Medulla oblongata (tissue), 1 donor: ENCODE results near the gene TIMM10B.

Experiments used
- DNase-seq: peaks from one replicate; pipeline ENCODE4 v3.0.0-alpha.2; 2015; ENCODE audit errors: extremely low spot score

Gene TIMM10B, protein sequence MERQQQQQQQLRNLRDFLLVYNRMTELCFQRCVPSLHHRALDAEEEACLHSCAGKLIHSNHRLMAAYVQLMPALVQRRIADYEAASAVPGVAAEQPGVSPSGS

DNA sequence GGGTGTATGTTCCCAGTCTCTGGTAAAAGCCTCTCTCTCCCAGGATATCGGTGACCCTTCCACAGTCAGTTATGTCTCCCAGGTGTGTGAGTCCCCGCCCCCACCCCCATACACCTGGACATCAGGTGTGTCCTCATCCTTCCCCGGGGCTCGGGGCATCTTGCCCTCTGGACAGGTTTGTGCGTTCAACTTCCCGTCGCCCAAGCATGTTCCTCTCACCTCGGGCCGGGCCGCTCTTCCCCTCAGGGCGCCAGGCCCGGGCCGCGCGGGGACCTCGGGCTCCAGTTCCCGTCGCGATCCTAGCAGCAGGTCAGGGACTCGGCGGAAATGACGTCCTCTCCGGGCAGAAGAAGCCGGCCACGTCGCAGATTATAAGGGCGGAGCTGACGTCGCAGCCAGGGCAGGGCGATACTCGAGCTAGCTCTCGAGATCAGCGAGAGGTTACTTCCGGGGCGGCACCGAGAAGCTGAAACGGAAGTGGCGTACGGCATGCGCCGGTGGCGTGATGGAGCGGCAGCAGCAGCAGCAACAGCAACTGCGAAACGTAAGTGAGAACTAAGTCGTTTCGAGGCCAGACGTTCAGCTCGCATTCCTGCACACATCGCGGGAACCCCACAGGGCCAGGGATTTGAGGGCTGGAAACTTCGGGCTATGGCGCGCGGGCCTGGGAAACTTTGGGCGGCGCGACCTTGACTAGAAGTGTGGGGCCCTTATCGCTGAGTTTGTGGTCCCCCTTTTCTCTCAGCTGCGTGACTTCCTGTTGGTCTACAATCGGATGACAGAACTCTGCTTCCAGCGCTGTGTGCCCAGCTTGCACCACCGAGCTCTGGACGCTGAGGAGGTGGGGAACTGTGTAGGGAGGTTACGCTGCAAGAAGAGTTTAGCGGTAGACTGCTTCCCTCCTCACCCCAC, at the start of gene TIMM10B, which contains the start of gene ARFIP2:
Gene TIMM10B (plus strand): TSS at position 490 of the 912 bp plus-strand sequence. CDS start 16 bp downstream, at position 506.
Gene ARFIP2 (minus strand): TSS at position 320 of the 912 bp plus-strand sequence. CDS start 910 bp downstream, outside the sequence.
- DNase-seq = peak; percentile 99

DNA sequence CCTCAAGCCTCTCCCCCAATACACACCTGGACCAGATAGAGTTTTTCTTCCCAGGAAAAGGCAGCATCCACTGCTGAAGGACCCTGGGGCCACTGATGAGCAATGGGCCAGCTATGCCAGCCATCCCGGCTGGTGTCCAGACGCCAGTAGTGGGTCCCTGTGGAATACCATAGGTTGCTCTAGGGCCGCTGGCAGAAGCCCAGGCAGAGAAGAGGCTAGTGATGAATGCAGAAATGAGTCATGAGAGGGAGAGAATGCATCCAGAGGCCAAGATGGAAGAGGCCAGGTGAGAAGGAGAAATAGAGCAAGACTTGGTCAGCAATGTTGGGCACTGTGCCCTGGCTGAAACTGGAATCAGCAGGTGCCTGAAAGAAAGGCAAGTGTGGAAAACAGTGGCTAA, 49.4 kb upstream of the TIMM10B start:
- DNase-seq = no peak

DNA sequence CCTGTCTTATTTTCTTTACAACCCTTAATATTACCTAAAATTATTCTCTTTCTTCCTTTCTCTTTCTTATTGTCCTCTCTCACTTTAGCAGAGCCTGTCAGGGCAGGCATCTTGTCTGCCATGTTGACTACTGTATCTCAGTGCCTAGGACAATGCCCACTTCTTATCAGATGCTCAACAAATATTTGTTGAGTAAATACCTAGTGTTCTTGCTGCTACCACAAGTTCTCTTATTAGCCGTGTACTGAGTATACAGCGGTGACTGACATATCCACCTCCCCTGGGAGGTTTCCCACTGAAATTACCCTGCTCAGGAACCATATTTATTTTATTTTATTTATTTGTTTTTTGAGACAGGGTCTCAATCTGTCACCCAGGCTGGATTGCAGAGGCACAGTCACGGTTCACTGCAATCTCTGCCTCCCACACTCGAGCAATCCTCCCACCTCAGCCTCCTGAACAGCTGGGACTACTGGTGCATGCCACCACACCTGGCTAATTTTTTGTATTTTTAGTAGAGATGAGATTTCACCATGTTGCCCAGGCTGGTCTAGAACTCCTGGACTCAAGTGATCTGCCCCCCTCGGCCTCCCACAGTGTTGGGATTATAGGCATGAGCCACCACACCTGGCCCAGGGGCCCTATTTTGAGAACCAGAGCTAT, 47.2 kb upstream of the TIMM10B start:
- DNase-seq = no peak

DNA sequence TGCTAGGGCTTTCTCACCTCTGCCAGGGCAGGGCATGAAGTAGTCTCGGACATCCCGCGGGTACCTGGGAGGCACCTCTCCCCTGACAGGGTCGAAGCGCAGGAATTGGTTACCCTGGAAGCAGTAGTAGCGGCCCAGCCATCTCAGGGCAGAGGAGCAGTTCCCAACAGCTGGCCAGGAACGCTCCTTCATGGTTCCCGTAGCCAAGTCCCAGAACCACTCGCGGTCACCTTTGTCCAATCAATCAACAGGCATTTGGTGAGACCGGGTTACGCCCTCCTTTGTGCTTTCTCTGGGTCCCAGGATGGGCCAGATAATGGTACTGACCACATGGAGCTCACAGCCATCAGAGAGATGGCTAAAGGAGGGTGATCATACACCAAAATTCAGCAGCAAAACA, 43.9 kb upstream of the TIMM10B start:
- no peak for DNase-seq

DNA sequence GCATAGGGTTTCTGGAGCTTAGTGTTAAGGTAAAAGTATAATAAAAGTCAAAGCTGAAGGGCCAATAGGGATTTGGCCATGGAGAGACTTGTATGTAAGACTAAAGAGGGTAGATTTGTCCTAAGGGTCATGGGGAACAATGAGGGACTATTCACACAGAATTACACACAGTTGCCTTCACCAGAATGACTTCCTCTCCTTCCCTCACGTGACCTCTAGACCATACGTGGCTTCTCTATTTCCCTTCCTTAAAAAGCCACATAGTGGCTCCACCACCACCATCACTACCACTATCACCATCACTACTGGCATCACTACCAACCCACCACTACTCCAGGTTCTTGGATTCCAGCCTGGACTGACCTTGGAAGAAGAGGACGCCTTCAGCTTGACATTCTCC, 43.3 kb upstream of the TIMM10B start:
- peak; percentile 48 for DNase-seq

DNA sequence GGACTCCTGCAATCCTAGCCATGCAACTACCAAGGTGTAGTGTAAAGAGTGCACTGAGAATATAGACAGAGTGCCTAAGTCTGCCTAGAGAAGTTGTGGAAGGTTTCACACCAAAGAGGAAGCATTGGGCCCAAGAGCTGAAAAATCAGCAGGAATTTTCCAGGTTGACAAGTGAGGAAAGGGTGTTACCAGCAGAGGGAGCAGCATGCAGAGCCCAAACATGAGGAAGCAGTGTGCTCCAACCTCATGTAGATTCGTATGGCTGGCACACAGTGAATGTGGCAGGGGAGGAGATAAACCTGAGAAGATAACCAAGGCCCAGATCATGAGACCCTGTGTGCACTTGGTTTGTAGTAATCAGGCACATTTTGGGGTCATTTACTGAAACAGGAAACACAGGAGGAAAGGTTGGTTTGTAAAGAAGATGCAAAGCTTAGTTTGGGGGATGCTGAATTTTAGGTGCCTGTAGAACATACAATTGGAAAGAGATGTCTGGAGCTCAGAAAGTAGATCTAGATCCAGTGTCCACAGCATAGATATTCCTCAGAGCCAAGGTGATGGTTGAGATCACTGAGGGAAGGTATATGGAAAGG, 42.2 kb upstream of the TIMM10B start:
- peak; percentile 74 for DNase-seq

DNA sequence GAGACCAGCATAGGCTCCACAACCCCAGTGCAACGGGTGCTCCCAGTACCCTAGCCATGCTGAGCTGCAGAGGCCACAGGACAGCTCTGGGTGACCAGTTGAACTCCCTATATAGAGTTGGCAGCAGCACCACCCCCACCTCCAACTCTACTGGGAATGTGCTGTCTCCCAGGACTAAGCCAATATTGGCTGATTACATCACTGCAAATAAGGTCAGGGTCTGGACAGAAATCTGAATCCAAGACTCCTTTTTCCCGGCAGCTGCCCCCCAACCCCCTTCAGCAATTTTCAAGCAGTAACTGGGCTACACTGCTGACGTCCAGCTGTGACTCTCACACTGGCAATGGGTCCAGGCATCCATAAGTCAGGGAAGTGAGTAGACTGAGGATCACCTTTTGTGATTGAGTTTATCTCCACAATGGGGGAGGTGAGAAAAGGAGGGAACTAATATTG, 40.4 kb upstream of the TIMM10B start, which contains the start of gene HPX:
Gene HPX (minus strand): TSS at position 82 of the 453 bp plus-strand sequence. CDS start 24 bp downstream, at position 58.
- no peak for DNase-seq

DNA sequence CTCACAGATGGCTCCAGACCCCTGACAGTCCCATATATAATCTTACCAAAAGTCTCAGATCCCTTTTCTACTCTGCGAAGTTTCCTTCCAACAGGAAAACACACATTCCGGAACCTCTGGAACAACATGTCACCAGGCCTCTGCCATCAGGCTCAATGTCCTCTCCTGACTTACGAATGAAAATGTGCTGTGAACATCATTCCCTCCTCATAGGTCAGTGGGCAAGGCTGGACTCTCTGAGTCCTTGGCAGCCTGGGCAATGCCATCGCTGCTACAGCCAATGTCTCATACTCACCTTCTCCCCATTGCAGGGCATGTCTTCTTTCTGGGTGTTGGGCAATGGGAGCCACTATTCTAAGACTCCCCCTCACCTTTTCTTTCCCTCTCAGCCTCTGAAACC, 38.9 kb upstream of the TIMM10B start:
- DNase-seq = no peak

DNA sequence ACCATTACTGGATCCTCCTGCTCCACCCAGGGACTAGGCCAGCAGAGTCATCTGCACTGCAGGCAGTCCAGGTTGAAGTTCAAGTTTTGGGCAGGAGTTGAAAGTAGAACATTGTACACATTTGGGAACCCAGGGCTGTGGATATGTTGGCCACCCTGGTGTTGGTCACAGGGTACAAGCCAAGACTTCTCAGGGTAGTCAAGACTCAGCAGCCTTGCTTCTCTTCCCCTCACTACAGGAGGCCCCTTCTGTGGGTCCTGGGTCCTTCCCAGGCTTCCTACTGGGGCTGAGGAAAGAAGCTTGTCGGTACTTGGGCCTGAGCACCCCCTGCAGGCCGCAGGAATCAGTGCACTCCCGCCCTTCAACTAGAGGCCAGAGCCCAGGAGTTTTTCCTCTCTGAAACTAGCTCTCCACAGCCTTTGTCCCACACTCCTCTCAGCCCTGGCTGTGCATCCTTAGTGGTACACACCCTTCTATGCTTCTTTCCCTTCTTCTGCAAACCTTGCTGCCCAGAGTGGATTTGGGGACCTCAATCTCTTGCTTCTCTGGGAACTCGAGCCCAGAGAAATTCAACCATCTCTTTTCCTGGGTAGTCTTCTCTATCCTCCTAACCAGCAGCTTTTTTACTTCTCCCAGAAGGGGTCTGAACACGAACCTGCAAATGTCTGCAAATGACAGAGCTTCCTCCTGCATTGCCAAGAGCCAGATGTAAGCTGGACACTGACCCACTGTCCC, 37.9 kb upstream of the TIMM10B start:
- peak; percentile 82 for DNase-seq

DNA sequence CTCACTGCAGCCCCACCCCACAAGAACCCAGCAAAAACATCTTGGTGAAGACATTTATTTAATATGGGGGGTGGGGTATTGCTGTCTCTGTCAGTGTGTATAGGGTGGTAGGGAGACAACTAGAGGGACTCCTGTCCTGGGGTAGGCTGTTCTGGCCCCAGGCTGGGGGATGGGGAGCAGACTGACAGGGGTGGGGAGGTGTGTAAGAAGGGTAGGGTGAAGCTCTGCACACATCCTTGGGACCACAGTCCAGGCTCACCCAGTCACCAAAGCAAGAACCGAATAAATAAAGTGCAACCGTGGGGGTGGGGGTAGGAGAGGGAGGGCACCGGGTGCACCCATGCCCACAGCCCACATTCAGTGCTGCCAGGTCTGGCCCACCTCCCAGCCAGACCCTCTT, 32.7 kb upstream of the TIMM10B start:
- no peak for DNase-seq

DNA sequence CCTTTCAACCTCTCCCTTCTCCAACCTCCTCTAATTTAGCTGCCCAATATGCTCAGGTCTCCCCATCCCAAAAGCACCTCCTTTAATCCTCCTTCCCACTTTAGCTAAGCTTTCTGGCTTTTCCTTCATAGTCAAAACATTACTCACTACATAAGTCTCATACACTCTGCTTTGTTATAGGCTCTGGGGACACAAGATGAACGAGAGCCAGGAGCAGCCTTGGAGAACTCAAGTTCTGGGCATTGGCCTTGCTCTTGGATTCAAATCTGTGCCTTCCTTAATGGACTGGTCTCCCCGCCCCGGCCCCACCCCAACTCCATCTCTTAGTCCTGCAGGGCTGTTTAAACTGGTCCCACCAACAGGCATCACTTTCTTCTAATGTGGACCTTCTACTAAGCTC, 29.1 kb upstream of the TIMM10B start:
- DNase-seq = no peak

DNA sequence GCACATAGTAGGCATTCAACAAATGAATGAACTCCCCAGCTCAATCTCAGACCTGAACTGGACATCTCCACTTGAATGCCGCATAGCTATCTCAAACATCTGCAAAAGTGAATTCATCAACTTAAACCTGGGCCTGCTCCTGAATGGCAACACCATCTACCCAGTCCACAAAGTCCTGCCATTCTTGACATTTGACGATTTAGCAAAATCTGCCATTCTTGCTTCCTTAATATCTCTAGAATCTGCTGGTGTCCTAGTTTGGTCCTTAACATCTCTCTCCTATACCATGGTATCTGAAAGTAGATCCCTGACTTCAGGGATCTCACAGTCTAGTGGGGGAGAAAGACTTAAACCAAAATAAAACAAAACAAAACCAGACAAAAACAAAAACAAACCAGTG, 28.1 kb upstream of the TIMM10B start:
- DNase-seq = no peak

DNA sequence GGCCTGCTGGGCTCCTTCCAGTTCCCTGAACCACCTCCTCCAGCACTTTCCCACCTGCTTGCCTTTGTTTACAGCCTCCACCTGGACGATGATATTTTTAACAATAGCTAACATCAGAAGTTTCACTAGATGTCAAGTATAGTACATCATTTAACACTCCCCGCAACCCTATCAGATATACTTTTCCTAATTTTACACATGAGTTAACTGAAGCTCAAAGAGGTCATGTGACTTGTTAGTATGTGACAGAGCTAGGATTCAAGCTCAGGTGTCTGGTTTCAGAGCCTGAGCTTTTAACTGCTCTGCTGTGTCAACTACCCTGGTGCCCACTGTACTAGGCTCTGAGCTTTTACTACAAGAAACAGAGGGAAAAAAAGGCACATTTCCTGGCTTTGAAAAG, 26.2 kb upstream of the TIMM10B start:
- no peak for DNase-seq

DNA sequence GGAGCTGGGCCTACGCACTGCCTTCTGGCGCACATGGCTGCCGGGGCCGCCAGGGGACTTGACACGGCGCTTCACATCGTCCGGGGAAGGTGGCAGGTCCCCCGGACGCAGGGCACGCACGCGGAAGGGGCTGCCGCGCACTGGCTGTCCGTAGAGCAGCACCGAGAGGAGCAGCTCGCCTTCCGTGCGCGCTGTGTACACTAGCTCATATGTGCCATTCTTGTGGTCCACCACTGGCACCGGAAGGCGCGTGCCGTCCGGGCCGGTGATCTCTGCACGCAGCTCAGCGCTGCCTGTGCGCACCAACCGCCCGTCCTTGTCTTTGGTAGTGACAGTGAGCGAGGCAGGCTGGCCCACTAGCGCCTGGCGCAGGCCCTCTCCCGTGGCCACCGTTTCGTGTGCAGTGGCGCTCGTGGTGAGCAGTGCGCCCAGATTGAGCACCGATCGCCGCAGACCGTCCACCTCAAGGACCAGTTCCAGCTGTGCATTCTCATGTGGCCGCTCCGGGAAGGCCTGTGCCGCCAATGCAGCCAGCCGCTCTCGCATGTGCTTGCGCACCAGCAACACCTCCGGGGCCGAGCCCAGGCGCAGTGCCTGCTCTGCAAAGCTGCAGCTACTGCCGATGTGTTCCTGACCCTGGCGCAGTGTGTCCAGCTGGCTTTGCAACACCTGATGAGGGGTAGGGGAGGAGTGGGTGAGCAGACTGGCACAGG, 24.8 kb upstream of the TIMM10B start:
- DNase-seq = no peak

DNA sequence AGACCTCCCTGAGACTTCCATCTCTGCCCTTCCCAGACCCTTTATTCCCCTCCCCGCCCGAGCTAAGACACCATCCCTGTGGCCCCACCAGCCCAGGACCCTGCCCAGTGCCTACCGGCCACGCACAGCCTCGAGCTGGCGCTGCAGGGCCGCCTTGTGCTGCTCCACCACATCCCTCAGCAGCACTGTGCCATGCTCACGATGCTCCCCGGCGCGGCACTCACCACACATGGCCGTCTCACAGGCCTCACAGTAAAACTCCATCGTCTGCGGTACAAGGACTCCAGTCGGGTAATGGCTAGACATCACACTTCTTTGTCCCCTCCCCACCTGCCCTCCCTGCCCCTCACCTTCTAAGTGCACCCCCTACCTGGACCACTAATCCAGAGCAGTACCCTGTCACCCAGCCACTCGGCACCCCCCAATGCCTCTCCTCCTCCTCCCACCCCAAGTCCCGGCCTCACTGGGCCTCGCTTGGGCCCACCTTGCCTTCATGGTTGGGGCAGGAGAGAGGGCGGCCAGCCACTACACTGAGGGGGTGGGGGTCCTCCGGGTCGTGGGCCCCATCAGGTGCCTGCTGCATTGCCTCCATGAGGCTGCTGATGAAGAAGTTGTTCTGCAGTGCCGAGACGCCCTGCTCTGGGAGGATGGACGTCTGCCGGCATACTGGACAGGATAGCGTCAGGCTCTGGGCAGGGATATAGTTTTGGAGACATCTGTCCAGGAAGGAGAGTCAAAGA, 23.6 kb upstream of the TIMM10B start:
- no peak for DNase-seq

DNA sequence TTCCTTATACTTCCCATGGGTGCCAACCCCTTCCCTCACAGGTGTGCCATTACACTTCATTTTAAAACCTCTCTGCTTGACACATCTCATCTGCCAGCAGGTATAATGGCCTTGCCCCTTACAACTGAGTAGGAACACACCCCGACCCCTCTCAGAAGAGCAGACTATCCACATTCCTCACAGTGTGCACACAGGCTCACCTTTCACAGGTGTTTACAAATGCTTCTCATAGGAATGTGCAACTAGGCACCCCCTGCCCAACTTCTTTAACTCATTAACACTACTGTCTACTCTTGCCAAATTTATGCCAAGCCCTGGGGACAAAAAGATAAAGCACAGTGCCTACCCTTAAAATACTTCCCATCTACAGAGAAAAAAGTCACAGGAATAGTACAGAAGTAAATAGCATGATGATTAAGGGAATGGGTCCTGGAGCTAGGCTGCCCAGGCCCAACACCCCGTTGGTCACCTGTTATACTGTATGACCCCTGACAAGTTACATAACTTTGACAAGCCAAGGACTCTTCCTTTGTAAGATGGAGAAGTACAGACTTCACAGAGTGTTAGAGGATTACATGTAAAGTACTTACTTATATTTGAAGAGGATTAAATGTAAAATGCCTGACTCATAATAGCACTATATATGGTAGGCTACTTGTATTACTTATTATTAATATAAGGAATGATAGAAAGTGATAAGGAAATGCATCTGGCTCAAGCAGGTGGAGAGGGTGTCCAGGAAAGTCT, 22.8 kb upstream of the TIMM10B start:
- DNase-seq = no peak

DNA sequence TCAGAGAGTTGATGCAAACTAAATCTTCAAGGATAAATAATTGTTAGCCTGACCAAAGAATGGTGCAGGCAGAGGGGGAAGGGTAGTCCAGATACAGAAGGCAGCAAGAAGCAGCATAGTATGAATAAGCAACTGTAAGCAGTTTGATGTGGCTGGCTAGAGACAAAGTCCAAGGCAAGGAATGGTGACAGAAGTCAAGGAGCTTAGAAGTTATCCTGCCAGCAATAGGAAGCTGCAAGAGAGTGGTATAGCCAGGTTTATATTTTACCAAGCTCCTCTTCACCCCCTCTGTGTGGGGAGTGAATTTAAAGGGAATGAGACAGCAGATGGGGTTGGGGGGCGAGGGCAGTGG, 22.2 kb upstream of the TIMM10B start:
- no peak for DNase-seq

DNA sequence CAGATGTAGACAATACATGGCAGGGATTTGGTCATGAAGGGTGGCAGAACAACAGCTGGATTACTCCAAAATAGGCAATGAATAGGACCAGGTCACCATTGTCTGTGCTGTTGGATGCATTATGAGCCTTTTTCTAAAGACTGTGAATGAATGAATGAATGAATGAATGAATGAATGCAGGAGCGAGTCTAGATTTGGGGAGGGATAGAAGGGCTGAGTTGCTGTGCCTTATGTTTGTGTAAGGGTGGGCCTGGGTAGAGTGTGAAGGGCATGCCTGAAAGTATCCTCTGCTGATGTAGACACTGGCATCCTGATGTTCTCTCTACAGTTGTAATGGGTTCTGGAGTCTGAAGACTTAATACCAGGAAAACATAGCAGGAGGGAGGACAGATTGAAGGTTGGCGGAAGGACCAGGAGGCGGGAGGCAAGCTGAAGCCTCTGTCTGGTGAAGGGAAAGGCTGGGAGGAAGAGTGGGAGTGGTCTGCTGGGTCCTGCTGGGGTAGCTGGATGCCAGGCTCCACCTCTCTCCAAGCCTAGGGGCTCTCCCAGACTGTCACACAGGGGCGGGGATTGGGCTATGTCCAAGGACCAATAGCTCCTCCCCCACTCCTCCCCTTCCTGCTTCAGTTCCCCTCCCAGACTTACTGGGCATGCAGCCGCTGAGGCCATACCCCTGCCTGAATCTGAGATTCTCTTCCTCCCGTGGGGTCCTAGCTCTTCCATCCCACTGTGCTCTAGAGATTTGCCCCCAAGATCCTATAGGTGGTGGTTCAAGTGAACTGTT, 12.4 kb upstream of the TIMM10B start:
- peak; percentile 95 for DNase-seq

DNA sequence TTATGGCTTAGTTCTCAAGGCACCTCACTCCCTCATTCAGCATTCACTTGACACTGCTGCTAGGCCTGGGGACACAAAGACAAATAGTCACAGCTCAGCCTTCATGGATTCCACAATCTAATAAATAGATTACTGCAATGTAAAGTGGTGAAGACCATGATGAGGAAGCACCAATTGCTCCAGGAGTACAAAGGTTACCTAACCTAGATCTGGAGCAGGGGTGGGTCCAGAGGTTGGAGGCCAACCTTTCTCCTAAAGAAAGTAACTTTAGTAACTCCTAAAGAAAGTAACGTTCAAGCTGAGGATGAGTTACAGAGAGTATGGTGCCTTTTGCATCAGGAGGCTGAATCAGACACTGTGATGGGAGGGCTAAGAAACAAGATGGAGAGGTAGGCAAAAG, 11.7 kb upstream of the TIMM10B start:
- DNase-seq = no peak
